Measurements from ENCODE around the gene CTTNBP2.

CTTNBP2 gene

GRCh38 chr7:117870448-117871130, 2.7 kb downstream of the CTTNBP2 start:
- no peak for DNase-seq

- no peak for DNase-seq
Observed at GRCh38 chr7:117869374-117869773, 3.9 kb downstream of the CTTNBP2 start.

GRCh38 chr7:117863618-117864017, 9.6 kb downstream of the CTTNBP2 start:
- DNase-seq, result no peak

- DNase-seq, result no peak
Observed at GRCh38 chr7:117862378-117862777, 10.9 kb downstream of the CTTNBP2 start.

- no peak for DNase-seq
Observed at GRCh38 chr7:117859246-117859812, 13.9 kb downstream of the CTTNBP2 start.

GRCh38 chr7:117858712-117859111, 14.5 kb downstream of the CTTNBP2 start:
- no peak for DNase-seq

GRCh38 chr7:117857718-117858117, 15.5 kb downstream of the CTTNBP2 start:
- DNase-seq, result no peak

GRCh38 chr7:117856196-117856595, 17.0 kb downstream of the CTTNBP2 start:
- no peak for DNase-seq

- no peak for DNase-seq
Observed at GRCh38 chr7:117854186-117854585, 19.1 kb downstream of the CTTNBP2 start.

GRCh38 chr7:117848941-117849340, 24.3 kb downstream of the CTTNBP2 start:
- DNase-seq, result no peak

GRCh38 chr7:117844678-117845077, 28.6 kb downstream of the CTTNBP2 start:
- no peak for DNase-seq

- DNase-seq, result no peak
Observed at GRCh38 chr7:117841611-117842010, 31.6 kb downstream of the CTTNBP2 start.

GRCh38 chr7:117841011-117841410, 32.2 kb downstream of the CTTNBP2 start:
- no peak for DNase-seq

- DNase-seq, result no peak
Observed at GRCh38 chr7:117839507-117839906, 33.7 kb downstream of the CTTNBP2 start.

GRCh38 chr7:117837841-117838240, 35.4 kb downstream of the CTTNBP2 start:
- DNase-seq, result no peak

- DNase-seq, result peak; percentile 90
Observed at GRCh38 chr7:117835016-117835664, 38.1 kb downstream of the CTTNBP2 start.

GRCh38 chr7:117830422-117830954, 42.8 kb downstream of the CTTNBP2 start:
- DNase-seq, result peak; percentile 6

- DNase-seq, result no peak
Observed at GRCh38 chr7:117829450-117830117, 43.7 kb downstream of the CTTNBP2 start.

- no peak for DNase-seq
Observed at GRCh38 chr7:117828825-117829224, 44.4 kb downstream of the CTTNBP2 start.

- peak; percentile 21 for DNase-seq
Observed at GRCh38 chr7:117827862-117828261, 45.4 kb downstream of the CTTNBP2 start.

GRCh38 chr7:117825132-117825531, 48.1 kb downstream of the CTTNBP2 start:
- DNase-seq, result no peak

- DNase-seq, result no peak
Observed at GRCh38 chr7:117824592-117824991, 48.6 kb downstream of the CTTNBP2 start.

GRCh38 chr7:117819558-117819957, 53.7 kb downstream of the CTTNBP2 start:
- DNase-seq, result no peak

GRCh38 chr7:117818232-117818631, 55.0 kb downstream of the CTTNBP2 start:
- DNase-seq, result no peak

Measured in NCI-H1105 (cell line).